GM12873 (cell line): ENCODE measurements around the gene SORCS1.

Experiments used
- TF ChIP-seq, protein P1 (sequence below): IDR thresholded peaks from 2 replicates; pipeline ENCODE4 v1.5.1; 2012; ENCODE audit warnings: low read depth, mild to moderate bottlenecking, moderate library complexity, low read length, control low read depth; ENCODE audit not compliant: insufficient read depth; ENCODE audit errors: missing control alignments

The SORCS1 gene

DNA sequence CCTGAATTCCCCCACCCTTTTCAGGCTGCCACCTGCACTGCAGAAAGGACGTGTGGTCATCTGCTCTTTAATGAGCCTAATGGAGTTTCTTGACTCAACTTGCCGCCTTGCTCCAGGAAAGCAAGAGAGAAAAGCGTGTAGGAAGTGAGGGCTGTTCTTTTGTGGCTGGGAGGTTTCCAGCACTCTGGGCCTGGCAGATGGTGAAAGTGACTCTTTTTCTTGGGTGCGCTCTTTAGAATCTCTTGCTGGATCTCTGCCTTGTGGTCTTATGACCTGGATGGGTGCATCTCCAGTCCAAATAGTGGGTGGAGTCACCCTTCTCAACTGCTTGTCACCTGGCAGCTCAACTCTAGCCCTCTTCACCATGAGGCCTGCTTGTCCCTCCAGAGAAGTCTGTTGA, 244.0 kb downstream of the SORCS1 start:
- TF ChIP-seq, protein P1, sequence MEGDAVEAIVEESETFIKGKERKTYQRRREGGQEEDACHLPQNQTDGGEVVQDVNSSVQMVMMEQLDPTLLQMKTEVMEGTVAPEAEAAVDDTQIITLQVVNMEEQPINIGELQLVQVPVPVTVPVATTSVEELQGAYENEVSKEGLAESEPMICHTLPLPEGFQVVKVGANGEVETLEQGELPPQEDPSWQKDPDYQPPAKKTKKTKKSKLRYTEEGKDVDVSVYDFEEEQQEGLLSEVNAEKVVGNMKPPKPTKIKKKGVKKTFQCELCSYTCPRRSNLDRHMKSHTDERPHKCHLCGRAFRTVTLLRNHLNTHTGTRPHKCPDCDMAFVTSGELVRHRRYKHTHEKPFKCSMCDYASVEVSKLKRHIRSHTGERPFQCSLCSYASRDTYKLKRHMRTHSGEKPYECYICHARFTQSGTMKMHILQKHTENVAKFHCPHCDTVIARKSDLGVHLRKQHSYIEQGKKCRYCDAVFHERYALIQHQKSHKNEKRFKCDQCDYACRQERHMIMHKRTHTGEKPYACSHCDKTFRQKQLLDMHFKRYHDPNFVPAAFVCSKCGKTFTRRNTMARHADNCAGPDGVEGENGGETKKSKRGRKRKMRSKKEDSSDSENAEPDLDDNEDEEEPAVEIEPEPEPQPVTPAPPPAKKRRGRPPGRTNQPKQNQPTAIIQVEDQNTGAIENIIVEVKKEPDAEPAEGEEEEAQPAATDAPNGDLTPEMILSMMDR, result no peak

DNA sequence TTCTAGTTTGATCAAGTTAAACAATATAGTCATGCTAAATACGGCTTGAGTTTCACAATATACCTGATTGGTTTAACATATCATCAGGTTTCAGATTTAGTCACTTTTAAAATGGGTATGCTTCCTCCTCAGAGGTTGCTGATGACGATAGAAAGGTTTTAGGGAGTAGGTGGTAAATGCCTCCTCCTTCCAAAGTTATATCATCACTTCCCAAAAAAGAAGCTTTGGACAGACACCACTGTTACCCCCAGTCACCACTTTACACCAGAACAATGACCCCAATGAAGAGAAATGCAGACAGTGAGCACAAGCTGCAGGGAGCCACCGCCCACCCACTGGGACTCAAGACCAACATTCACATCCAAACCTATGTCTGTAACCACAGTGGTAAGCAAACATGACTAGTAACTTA, 244.6 kb downstream of the SORCS1 start:
- TF ChIP-seq, protein P1, result no peak

DNA sequence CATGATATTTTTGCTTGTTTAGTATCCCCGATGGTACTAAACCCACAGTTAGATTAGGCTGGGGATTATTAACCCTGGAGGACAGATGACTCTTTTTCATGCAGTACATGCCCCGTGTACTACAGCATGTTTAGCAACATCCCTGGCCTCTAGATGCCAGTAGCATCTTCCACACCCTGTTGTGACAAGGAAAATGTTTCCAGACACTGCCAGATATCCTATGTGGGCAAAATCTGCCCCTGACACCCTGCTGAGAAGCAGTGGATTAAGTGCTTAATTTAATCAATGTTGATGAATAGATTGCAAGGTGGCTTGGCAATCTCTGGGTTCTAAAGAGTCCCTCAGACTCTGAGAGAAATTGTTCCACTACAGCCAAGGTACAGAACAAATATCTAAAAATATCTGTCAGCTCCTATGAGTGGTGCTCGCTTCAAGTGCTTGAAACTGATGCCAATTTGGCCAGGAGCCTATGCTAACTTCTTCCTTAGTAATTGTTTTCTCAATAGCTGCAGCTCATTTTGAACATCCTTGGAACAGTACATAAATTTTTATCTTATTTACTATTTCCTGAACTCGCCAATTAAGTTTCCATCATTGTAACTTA, 247.0 kb downstream of the SORCS1 start:
- TF ChIP-seq, protein P1, result no peak

DNA sequence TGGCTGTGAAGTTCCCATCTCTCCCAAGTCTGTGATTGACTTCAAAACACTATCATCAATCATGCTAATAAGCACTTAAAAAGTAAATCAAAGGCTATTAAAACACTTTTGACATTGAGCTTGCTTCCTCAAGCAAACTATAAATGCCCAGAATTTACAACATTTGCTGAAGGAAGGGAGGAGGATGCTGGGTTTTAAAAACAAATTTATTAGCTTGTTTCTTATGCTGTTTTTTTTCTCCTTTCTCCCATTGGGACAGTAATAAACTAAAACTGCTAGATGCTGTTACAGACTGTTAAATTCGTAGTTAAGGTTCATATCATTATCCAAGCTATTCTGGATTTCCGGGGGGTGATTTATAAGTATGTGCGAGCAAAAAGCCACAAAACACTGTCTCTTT, 250.5 kb downstream of the SORCS1 start:
- TF ChIP-seq, protein P1, result no peak

DNA sequence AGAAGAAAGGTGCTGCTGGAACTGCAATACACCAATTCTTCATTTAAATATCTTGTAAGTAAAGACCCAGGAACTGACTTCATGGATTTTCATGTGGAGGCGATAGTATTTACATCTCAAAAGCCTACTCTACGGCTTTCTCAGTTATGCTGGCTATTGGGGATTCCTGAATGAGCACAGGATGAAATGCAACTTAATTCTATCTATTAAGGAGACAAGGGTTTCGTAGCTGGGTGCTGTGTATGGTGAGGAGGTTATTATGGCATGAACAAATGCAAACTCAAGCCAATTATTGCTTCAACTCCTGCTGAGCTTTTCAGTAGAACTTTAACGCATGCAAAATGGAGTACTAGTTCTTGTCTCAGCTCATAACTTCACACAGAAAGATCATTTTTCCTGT, 251.2 kb downstream of the SORCS1 start:
- TF ChIP-seq, protein P1, result no peak

DNA sequence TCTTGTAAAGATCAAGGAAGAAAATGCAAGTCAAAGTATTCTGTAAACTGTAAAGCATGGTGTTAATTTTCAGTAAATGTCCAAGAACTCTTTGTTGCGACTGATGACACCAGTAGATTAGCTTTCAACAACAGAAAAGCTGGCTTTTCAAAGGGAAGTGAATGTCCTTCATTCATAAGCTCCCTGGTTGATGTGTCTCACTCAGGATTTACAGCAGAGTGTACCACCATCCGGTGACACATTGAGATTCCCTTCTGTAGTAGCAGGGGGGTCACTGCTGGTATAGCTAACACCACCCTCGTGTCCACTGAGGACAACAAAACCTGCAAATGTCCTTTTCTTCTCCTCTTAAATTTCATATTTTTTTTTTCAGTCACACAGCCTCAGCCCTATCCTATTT, 253.4 kb downstream of the SORCS1 start:
- TF ChIP-seq, protein P1, result no peak

DNA sequence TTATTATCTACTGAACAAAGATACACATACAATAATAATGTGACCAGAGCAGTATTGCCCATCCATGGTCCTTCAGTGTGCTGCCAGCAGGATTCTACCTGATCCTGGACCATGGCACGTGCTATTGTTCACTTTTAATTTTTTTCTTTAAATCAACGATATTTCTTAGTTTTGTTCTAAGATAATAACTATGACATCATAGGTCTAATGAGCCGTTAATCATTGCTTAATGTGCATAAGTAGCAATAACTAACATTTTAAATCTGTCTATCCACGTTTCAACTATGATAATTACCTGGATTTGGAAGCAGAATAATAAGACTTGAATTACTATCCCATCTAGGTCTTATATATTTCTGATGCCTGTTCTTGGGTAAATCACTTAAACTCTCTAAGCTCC, 253.8 kb downstream of the SORCS1 start:
- TF ChIP-seq, protein P1, result no peak
